ENCODE results near the gene PSMA8. TPM values are rescaled to one million over a fixed set of nuclear protein-coding genes. Genes with fewer than 3 reads are reported as not detected.

Gene PSMA8
- total and polyA plus RNA-seq, 3 donors from 2014 or later, result 13.1 to 36.1 (median 20.1) TPM

DNA sequence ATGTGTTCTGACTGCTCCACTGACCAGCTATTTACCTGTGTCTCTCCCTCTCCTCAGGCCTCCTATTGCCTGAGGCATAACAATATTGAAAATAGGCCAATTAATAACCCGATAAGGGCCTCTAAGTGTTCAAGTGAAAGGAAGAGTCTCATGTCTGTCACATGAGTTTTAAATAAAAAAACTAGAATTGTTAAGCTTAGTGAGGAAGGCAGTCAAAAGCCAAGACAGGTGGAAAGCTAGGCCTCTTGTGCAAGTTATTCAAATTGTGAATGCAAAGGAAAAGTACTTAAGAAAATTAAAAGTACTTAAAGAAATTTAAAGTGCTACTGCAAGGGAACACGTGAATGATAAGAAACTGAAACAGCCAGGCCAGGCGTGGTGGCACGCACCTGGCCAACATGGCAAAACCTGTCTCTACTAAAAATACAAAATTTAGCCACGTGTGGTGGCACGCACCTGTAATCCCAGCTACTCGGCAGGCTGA, 47.7 kb downstream of the PSMA8 start:
- Histone ChIP-seq H3K4me3 (no peak overlapping the region), H3K4me1 (no peaks in the 10 kb centered on the region), H3K9me3 (no peaks in the 10 kb centered on the region), H3K27me3 (no peaks in the 10 kb centered on the region), H3K27ac (no peak overlapping the region), H3K36me3 (ENCODE audit: low read depth, missing control alignments) (no peaks in the 10 kb centered on the region)
- no peak for DNase-seq
- no peak for TF ChIP-seq POLR2A (IDR thresholded peaks at IDR 0.05)
- TF ChIP-seq, protein P1, sequence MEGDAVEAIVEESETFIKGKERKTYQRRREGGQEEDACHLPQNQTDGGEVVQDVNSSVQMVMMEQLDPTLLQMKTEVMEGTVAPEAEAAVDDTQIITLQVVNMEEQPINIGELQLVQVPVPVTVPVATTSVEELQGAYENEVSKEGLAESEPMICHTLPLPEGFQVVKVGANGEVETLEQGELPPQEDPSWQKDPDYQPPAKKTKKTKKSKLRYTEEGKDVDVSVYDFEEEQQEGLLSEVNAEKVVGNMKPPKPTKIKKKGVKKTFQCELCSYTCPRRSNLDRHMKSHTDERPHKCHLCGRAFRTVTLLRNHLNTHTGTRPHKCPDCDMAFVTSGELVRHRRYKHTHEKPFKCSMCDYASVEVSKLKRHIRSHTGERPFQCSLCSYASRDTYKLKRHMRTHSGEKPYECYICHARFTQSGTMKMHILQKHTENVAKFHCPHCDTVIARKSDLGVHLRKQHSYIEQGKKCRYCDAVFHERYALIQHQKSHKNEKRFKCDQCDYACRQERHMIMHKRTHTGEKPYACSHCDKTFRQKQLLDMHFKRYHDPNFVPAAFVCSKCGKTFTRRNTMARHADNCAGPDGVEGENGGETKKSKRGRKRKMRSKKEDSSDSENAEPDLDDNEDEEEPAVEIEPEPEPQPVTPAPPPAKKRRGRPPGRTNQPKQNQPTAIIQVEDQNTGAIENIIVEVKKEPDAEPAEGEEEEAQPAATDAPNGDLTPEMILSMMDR (IDR thresholded peaks at IDR 0.05), result no peak
- intact Hi-C loops (cut with DNase I; ENCODE audit: low total_unique reads), result no loop called here
- WGBS, 2 donors, result 91 to 94% methylated on average over 7 of the region's 7 CpGs

DNA sequence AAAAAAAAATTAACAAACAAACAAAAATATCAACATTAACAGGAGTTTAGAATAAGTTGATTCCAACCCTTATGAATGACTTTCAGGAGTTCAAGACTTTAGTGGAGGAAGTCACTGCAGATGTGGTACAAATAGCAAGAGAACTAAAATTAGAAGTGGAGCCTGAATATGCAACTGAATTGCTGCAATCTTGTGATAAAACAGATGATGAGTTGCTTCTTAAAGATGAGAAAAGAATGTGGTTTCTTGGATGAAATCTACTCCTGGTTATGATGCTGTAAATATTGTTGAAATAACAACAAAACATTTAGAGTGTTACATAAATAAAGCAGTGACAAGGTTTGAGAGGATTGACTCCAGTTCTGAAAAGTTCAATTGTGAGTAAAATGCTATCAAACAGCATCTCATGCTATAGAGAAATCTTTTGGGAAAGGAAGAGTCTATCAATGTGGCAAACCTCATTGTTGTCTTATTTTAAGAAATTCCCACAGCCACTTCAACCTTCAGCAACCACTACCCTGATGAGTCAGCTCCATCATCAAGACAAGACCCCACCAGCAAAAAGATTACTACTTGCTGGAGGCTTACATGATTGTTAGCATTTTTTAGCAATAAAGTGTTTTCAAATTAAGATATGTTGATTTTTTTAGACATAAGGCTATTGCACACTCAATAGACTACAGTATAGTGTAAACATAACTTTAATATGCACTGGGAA, 49.9 kb downstream of the PSMA8 start:
- Histone ChIP-seq H3K9me3 (no peaks in the 10 kb centered on the region), H3K27me3 (no peaks in the 10 kb centered on the region), H3K27ac (no peak overlapping the region), H3K4me1 (no peaks in the 10 kb centered on the region), H3K36me3 (ENCODE audit: low read depth, missing control alignments) (no peaks in the 10 kb centered on the region), H3K4me3 (no peak overlapping the region)
- TF ChIP-seq, protein P1 (IDR thresholded peaks at IDR 0.05), result no peak
- TF ChIP-seq POLR2A (IDR thresholded peaks at IDR 0.05), result no peak
- intact Hi-C loops (cut with DNase I; ENCODE audit: low total_unique reads), result no loop called here
- no peak for DNase-seq

DNA sequence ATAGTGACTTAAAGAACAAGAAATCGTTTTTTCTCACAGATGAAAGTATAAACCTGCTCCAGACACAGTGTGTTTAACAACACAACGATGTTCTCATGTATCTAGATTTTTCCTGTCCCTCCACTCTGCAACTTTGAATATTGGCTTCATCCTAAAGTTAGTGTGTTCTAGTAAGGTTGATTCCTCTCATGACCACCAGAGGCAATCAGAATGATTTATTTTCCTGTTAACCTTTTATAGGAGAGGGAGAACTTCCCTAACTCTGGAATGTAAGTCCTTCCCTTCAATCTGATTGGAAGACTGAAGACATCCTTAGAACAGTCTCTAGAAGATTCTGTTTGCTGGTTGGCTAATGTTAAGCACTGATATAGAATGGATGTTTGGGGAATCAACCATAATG, 51.6 kb downstream of the PSMA8 start:
- Histone ChIP-seq H3K9me3 (no peaks in the 10 kb centered on the region), H3K27me3 (no peaks in the 10 kb centered on the region), H3K27ac (no peak overlapping the region), H3K4me1 (no peaks in the 10 kb centered on the region), H3K4me3 (no peak overlapping the region), H3K36me3 (ENCODE audit: low read depth, missing control alignments) (no peaks in the 10 kb centered on the region)
- intact Hi-C loops (cut with DNase I; ENCODE audit: low total_unique reads), result no loop called here
- 71 to 79% methylated on average over 2 of the region's 2 CpGs for WGBS, 2 donors
- DNase-seq, result no peak
- TF ChIP-seq, protein P1 (IDR thresholded peaks at IDR 0.05), result peak in 1 of 3 experiments; percentile 20
- no peak for TF ChIP-seq POLR2A (IDR thresholded peaks at IDR 0.05)

DNA sequence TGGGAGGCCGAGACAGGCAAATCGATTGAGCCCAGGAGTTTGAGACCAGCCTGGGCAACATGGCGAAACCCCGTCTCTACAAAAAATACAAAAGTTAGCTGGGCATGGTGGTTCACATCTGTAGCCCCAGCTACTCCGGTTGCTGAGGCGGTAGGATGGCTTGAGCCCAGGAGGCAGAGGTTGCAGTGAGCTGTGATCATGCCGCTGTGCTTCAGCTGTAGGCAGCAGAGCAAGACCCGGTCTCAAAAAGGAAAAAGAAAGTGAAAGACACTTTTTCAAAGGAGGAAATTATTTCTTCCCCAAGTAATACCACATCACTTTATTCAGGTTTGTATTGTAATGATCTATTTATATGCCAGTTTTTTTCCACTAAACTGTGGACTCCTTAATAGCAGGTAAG, 56.8 kb downstream of the PSMA8 start:
- Histone ChIP-seq H3K27me3 (no peaks in the 10 kb centered on the region), H3K4me1 (no peaks in the 10 kb centered on the region), H3K9me3 (no peaks in the 10 kb centered on the region), H3K4me3 (no peak overlapping the region), H3K36me3 (ENCODE audit: low read depth, missing control alignments) (no peaks in the 10 kb centered on the region), H3K27ac (no peak overlapping the region)
- TF ChIP-seq, protein P1 (IDR thresholded peaks at IDR 0.05), result no peak
- TF ChIP-seq POLR2A (IDR thresholded peaks at IDR 0.05), result no peak
- intact Hi-C loops (cut with DNase I; ENCODE audit: low total_unique reads), result no loop called here
- 90 to 93% methylated on average over 8 of the region's 8 CpGs for WGBS, 2 donors
- no peak for DNase-seq

DNA sequence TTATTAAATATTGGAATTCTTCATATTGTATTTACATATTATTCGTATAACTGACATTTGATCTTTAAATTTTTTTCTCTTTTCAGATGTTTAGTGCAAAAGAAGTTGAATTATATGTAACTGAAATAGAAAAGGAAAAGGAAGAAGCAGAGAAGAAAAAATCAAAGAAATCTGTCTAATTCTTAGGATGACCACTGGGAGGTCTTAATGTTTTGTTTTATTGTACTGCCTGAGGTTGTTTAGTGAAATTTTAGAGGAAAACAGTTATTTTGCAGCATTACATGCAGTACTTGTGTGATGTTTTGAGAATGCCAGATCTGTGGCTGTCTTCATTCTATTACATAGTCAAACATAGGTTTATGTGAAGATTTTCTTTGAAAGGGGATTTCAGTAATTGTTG, 58.6 kb downstream of the PSMA8 start:
- Histone ChIP-seq H3K36me3 (ENCODE audit: low read depth, missing control alignments) (no peaks in the 10 kb centered on the region), H3K9me3 (no peaks in the 10 kb centered on the region), H3K27me3 (no peaks in the 10 kb centered on the region), H3K4me1 (no peaks in the 10 kb centered on the region), H3K4me3 (no peak overlapping the region), H3K27ac (no peak overlapping the region)
- TF ChIP-seq POLR2A (IDR thresholded peaks at IDR 0.05), result no peak
- TF ChIP-seq, protein P1 (IDR thresholded peaks at IDR 0.05), result no peak
- 88 to 92% methylated on average over 1 of the region's 1 CpG for WGBS, 2 donors
- no peak for DNase-seq
- intact Hi-C loops (cut with DNase I; ENCODE audit: low total_unique reads), result no loop called here
